GM23338 (cell line): ENCODE measurements around the gene SLC9B1. TPM values are rescaled to one million over a fixed set of nuclear protein-coding genes. Genes with fewer than 3 reads are reported as not detected.
"Not testable (repeated sequence)": the region's sequence is repeated elsewhere in the genome, so short reads cannot be mapped to it uniquely, and the experiment has no call there.

Experiments used
- ATAC-seq: fragments of 200-7000 bp; cut with Tn5 transposase; 3 replicates; pipeline ENCODE4 v1.9.1; 2020
- DNase-seq: peaks from one replicate; pipeline ENCODE4 v3.0.0-alpha.2; 2015; ENCODE audit warnings: low spot score
- H2AFZ ChIP-seq: fragments of 200-600 bp; sonication (generic); 2 replicates; pipeline ENCODE4 v1.8.0; 2016; ENCODE audit warnings: antibody characterized with exemption, mild to moderate bottlenecking, moderate library complexity
- H3F3A ChIP-seq: fragments of 200-600 bp; sonication (generic); replicated peaks from 2 replicates; pipeline ENCODE4 v1.8.0; 2017; ENCODE audit warnings: antibody characterized with exemption, mixed run types, low read depth
- H3K27ac ChIP-seq: fragments of 200-600 bp; sonication (generic); 2 replicates; pipeline ENCODE4 v1.6.1; 2016; ENCODE audit warnings: low read depth
- H3K27me3 ChIP-seq: fragments of 200-600 bp; sonication (generic); 2 replicates; pipeline ENCODE4 v1.8.0; 2016; ENCODE audit warnings: mild to moderate bottlenecking, mixed run types, moderate library complexity; ENCODE audit not compliant: insufficient read depth
- H3K36me3 ChIP-seq: fragments of 200-600 bp; sonication (generic); 2 replicates; pipeline ENCODE4 v1.8.0; 2016; ENCODE audit warnings: mild to moderate bottlenecking; ENCODE audit not compliant: insufficient read depth
- H3K4me1 ChIP-seq: fragments of 200-600 bp; sonication (generic); 2 replicates; pipeline ENCODE4 v1.8.0; 2016; ENCODE audit warnings: mild to moderate bottlenecking, moderate library complexity; ENCODE audit not compliant: insufficient read depth
- H3K4me2 ChIP-seq: fragments of 200-600 bp; sonication (generic); 2 replicates; pipeline ENCODE4 v1.7.1; 2017; ENCODE audit warnings: mixed run types
- H3K4me3 ChIP-seq: fragments of 200-600 bp; sonication (generic); 2 replicates; pipeline ENCODE4 v1.6.1; 2016; ENCODE audit warnings: mixed run types
- H3K79me2 ChIP-seq: fragments of 200-600 bp; sonication (generic); replicated peaks from 2 replicates; pipeline ENCODE4 v1.8.0; 2017; ENCODE audit warnings: mild to moderate bottlenecking; ENCODE audit not compliant: insufficient read depth
- H3K9me2 ChIP-seq: fragments of 200-600 bp; sonication (generic); 2 replicates; pipeline ENCODE4 v1.8.0; 2017; ENCODE audit not compliant: insufficient read depth
- H4K20me1 ChIP-seq: fragments of 200-600 bp; sonication (generic); replicated peaks from 2 replicates; pipeline ENCODE4 v1.8.0; 2017; ENCODE audit warnings: mild to moderate bottlenecking; ENCODE audit not compliant: insufficient read depth
- H3K27ac Mint-ChIP-seq: 2 replicates; pipeline ENCODE4 v1.8.0; 2020; ENCODE audit warnings: inconsistent platforms, mild to moderate bottlenecking, moderate library complexity, mixed read lengths
- H3K27me3 Mint-ChIP-seq: 3 replicates; pipeline ENCODE4 v1.8.0; 2022; ENCODE audit warnings: low read depth, mild to moderate bottlenecking, moderate library complexity, mixed read lengths, inconsistent platforms; ENCODE audit not compliant: insufficient read depth, poor library complexity
- H3K36me3 Mint-ChIP-seq: 3 replicates; pipeline ENCODE4 v1.8.0; 2021; ENCODE audit warnings: low read depth, mild to moderate bottlenecking, inconsistent platforms, moderate library complexity, mixed read lengths
- H3K4me1 Mint-ChIP-seq: 3 replicates; pipeline ENCODE4 v1.8.0; 2020; ENCODE audit warnings: mild to moderate bottlenecking, inconsistent platforms, mixed read lengths
- H3K4me3 Mint-ChIP-seq: 3 replicates; pipeline ENCODE4 v1.8.0; 2021; ENCODE audit warnings: moderate library complexity, mild to moderate bottlenecking, inconsistent platforms, mixed read lengths
- H3K9me3 Mint-ChIP-seq: 3 replicates; pipeline ENCODE4 v1.8.0; 2020; ENCODE audit warnings: moderate library complexity, mild to moderate bottlenecking, inconsistent platforms, mixed read lengths
- EZH2 ChIP-seq: fragments of 200-600 bp; sonication (generic); IDR thresholded peaks from one replicate; pipeline ENCODE4 v1.8.0; 2017; ENCODE audit warnings: antibody characterized with exemption, mild to moderate bottlenecking, low read depth; ENCODE audit not compliant: unreplicated experiment
- EZH2phosphoT487 ChIP-seq: fragments of 200-600 bp; sonication (generic); IDR thresholded peaks from one replicate; pipeline ENCODE4 v1.8.1; 2018; ENCODE audit warnings: antibody characterized with exemption; ENCODE audit not compliant: unreplicated experiment
- JUNB ChIP-seq: IDR thresholded peaks from one replicate; pipeline ENCODE4 v1.6.1; 2016; ENCODE audit warnings: antibody characterized with exemption; ENCODE audit not compliant: unreplicated experiment
- NANOG ChIP-seq: IDR thresholded peaks from 2 replicates; pipeline ENCODE4 v1.6.1; 2016; ENCODE audit warnings: antibody characterized with exemption, borderline replicate concordance
- POLR2AphosphoS5 ChIP-seq: IDR thresholded peaks from 2 replicates; pipeline ENCODE4 v1.6.1; 2016; ENCODE audit warnings: antibody characterized with exemption, low read depth
- ZNF114 ChIP-seq: fragments of 250-450 bp; sonication (Bioruptor Pico); IDR thresholded peaks from 2 replicates; pipeline ENCODE4 v1.5.0; 2020; ENCODE audit warnings: mild to moderate bottlenecking, moderate library complexity
- ZNF331 ChIP-seq: fragments of 250-450 bp; sonication (Bioruptor Pico); IDR thresholded peaks from 2 replicates; pipeline ENCODE4 v1.5.0; 2020; ENCODE audit warnings: low read depth, mild to moderate bottlenecking, moderate library complexity
- polyA plus RNA-seq: library from polyadenylated mRNA; unstranded; fragments of >200 nt; fragmentation: Nextera tagmentation; extraction: Ambion mirVana; gene quantifications from 2 replicates; pipeline ENCODE4 v1.2.1, GENCODE V29; 2016
- total RNA-seq: library from RNA; depleted of rRNA; stranded (reverse); fragments of >200 nt; shearing (Covaris generic); gene quantifications from 2 replicates; pipeline ENCODE4 v1.2.3, GENCODE V29; 2014
- TF ChIP-seq, protein P1 (sequence below): IDR thresholded peaks from one replicate; pipeline ENCODE4 v1.6.1; 2018; ENCODE audit warnings: antibody characterized with exemption; ENCODE audit not compliant: unreplicated experiment
- TF ChIP-seq, protein P2 (sequence below), 2 experiments: fragments of 200-600 bp in 1 of 2; sonication (generic) in 1 of 2; conservative IDR thresholded peaks; 2 replicates each; pipeline versions ENCODE4 v1.5.1 to v1.6.1; 2016 to 2017; ENCODE audit warnings: antibody characterized with exemption in 2 of 2, low read depth in 2 of 2, mild to moderate bottlenecking in 2 of 2, moderate library complexity in 1 of 2
- TF ChIP-seq, protein P3 (sequence below): IDR thresholded peaks from 2 replicates; pipeline ENCODE4 v1.6.1; 2016; ENCODE audit warnings: antibody characterized with exemption

Gene SLC9B1
- total and polyA plus RNA-seq, 2 experiments from 2014 or later: 0.66 to 0.80 TPM

DNA sequence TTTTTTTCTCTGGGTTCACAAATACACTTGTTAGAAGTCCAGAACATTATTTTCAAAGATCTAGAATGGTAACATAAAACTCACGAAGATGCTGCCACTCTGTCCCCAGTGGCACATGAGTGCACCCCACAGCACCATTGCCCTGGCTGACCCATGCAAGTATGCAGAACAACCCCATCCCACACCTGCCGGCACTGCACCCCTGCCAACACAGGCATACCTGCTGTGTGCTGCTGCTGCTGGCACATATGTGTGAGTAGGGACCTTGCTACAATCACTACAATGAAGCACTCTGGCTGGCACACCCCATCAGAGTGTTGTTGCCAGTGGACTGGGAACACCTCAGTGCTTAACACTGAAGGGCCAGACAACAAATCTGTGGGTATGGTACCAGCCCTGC is 83.8 kb downstream of the SLC9B1 start (continued):
- TF ChIP-seq JUNB (no peak), NANOG (no peak), ZNF114 (no peak), EZH2 (no peak)

DNA sequence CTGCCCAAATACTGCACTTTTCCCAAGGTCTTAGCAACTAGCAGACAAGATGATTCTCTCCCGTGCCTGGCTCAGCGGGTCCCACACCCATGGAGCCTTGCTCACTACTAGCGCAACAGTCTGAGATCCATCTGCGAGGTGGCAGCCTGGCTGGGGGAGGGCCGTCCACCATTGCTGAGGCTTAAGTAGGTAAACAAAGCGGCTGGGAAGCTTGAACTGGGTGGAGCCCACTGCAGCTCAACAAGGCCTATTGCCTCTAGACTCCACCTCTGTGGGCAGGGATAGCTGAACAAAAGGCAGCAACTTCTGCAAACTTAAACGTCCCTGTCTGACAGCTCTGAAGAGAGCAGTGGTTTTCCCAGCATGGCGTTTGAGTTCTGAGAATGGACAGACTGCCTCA is 99.8 kb downstream of the SLC9B1 start:
- H3K4me2 ChIP-seq, H3K27ac Mint-ChIP-seq, DNase-seq, H2AFZ ChIP-seq, H3K36me3 Mint-ChIP-seq, H3K9me2 ChIP-seq, H3K4me1 ChIP-seq, H3F3A ChIP-seq, H4K20me1 ChIP-seq, H3K27ac ChIP-seq, H3K27me3 ChIP-seq, H3K36me3 ChIP-seq, H3K27me3 Mint-ChIP-seq, ATAC-seq, H3K4me1 Mint-ChIP-seq, H3K79me2 ChIP-seq, H3K4me3 ChIP-seq, H3K4me3 Mint-ChIP-seq: not testable (repeated sequence)
- H3K9me3 Mint-ChIP-seq: peaks cover 18% of the 10 kb centered on the region

DNA sequence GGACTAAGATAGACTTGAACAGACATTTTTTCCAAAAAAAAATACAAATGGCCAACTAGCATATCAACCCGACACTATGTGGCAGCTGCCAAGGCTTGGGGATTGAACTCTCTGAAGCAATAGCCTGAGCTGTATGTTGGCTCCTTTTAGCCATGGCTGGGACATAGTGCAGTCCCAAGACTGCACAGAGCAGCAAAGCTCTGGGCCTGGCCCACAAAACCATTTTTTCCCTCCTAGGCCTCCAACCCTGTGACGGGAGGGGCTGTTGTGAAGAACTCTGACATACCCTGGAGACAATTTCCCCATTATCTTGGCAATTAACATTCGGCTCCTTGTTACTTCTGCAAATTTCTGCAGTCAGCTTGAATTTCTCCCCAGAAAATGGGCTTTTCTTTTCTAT is 100.6 kb downstream of the SLC9B1 start:
- no peak for DNase-seq
- no peak overlapping the region for H3K27ac ChIP-seq
- no peaks in the 10 kb centered on the region for H3K4me1 ChIP-seq
- no peaks in the 10 kb centered on the region for H3K27me3 ChIP-seq
- Mint-ChIP-seq H3K36me3 (peaks cover 5% of the 10 kb centered on the region; the same call in 1 of the 3 replicates), H3K27ac (no peak overlapping the region), H3K4me1 (no peaks in the 10 kb centered on the region), H3K27me3 (peaks cover 4% of the 10 kb centered on the region), H3K9me3 (peaks cover 22% of the 10 kb centered on the region), H3K4me3 (no peak overlapping the region)
- no peak overlapping the region for H3K4me2 ChIP-seq
- no peak overlapping the region for H2AFZ ChIP-seq
- H3K79me2 ChIP-seq: no peaks in the 10 kb centered on the region
- no peaks in the 10 kb centered on the region for H3F3A ChIP-seq
- no peaks in the 10 kb centered on the region for H4K20me1 ChIP-seq
- H3K9me2 ChIP-seq: no peaks in the 10 kb centered on the region
- H3K36me3 ChIP-seq: no peaks in the 10 kb centered on the region; the same call in 1 of the 2 replicates
- no peak overlapping the region for H3K4me3 ChIP-seq
- ATAC-seq: no peak
- TF ChIP-seq, protein P1, sequence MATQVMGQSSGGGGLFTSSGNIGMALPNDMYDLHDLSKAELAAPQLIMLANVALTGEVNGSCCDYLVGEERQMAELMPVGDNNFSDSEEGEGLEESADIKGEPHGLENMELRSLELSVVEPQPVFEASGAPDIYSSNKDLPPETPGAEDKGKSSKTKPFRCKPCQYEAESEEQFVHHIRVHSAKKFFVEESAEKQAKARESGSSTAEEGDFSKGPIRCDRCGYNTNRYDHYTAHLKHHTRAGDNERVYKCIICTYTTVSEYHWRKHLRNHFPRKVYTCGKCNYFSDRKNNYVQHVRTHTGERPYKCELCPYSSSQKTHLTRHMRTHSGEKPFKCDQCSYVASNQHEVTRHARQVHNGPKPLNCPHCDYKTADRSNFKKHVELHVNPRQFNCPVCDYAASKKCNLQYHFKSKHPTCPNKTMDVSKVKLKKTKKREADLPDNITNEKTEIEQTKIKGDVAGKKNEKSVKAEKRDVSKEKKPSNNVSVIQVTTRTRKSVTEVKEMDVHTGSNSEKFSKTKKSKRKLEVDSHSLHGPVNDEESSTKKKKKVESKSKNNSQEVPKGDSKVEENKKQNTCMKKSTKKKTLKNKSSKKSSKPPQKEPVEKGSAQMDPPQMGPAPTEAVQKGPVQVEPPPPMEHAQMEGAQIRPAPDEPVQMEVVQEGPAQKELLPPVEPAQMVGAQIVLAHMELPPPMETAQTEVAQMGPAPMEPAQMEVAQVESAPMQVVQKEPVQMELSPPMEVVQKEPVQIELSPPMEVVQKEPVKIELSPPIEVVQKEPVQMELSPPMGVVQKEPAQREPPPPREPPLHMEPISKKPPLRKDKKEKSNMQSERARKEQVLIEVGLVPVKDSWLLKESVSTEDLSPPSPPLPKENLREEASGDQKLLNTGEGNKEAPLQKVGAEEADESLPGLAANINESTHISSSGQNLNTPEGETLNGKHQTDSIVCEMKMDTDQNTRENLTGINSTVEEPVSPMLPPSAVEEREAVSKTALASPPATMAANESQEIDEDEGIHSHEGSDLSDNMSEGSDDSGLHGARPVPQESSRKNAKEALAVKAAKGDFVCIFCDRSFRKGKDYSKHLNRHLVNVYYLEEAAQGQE: no peak
- TF ChIP-seq POLR2AphosphoS5 (no peak), EZH2 (no peak), NANOG (no peak), ZNF114 (no peak), ZNF331 (CRISPR knock-in tag) (no peak), EZH2phosphoT487 (no peak)
- TF ChIP-seq, protein P2, sequence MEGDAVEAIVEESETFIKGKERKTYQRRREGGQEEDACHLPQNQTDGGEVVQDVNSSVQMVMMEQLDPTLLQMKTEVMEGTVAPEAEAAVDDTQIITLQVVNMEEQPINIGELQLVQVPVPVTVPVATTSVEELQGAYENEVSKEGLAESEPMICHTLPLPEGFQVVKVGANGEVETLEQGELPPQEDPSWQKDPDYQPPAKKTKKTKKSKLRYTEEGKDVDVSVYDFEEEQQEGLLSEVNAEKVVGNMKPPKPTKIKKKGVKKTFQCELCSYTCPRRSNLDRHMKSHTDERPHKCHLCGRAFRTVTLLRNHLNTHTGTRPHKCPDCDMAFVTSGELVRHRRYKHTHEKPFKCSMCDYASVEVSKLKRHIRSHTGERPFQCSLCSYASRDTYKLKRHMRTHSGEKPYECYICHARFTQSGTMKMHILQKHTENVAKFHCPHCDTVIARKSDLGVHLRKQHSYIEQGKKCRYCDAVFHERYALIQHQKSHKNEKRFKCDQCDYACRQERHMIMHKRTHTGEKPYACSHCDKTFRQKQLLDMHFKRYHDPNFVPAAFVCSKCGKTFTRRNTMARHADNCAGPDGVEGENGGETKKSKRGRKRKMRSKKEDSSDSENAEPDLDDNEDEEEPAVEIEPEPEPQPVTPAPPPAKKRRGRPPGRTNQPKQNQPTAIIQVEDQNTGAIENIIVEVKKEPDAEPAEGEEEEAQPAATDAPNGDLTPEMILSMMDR (conservative IDR thresholded peaks at IDR 0.05; ENCODE audit: low read depth in 2 of 2): no peak
- TF ChIP-seq, protein P3, sequence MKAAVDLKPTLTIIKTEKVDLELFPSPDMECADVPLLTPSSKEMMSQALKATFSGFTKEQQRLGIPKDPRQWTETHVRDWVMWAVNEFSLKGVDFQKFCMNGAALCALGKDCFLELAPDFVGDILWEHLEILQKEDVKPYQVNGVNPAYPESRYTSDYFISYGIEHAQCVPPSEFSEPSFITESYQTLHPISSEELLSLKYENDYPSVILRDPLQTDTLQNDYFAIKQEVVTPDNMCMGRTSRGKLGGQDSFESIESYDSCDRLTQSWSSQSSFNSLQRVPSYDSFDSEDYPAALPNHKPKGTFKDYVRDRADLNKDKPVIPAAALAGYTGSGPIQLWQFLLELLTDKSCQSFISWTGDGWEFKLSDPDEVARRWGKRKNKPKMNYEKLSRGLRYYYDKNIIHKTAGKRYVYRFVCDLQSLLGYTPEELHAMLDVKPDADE: no peak
